GM12801 (cell line): ENCODE data around the gene INHBB.

Experiments used
- CTCF ChIP-seq: IDR thresholded peaks from one replicate; pipeline ENCODE4 v1.5.1; 2011; ENCODE audit warnings: control low read depth; ENCODE audit not compliant: insufficient read length; ENCODE audit errors: extremely low read depth

The INHBB gene

GRCh38 chr2:120322329-120322728 is 23.6 kb upstream of the INHBB start:
- TF ChIP-seq CTCF = no peak

- no peak for TF ChIP-seq CTCF
Measured at GRCh38 chr2:120323214-120323613, 22.7 kb upstream of the INHBB start.

- TF ChIP-seq CTCF = no peak
Measured at GRCh38 chr2:120323807-120324399, 22.0 kb upstream of the INHBB start.

GRCh38 chr2:120324933-120325332 is 21.0 kb upstream of the INHBB start:
- no peak for TF ChIP-seq CTCF

- no peak for TF ChIP-seq CTCF
Measured at GRCh38 chr2:120326066-120326465, 19.9 kb upstream of the INHBB start.

- TF ChIP-seq CTCF = no peak
Measured at GRCh38 chr2:120330946-120331822, 14.8 kb upstream of the INHBB start.

GRCh38 chr2:120331903-120332302 is 14.0 kb upstream of the INHBB start:
- TF ChIP-seq CTCF = no peak
